ENCODE measurements around the gene NUP153. TPM values are rescaled to one million over a fixed set of nuclear protein-coding genes. Genes with fewer than 3 reads are reported as not detected.

NUP153 gene
- total RNA-seq: 39.8 and 50.3 TPM in 2 replicates

GRCh38 chr6:17706580-17707370 lies at the start of gene NUP153:
Gene NUP153 (minus strand): TSS chr6:17706925. CDS start chr6:17706387, 538 bp downstream.

GRCh38 chr6:17599877-17600526 lies 106.7 kb downstream of the NUP153 start, which contains the start of gene FAM8A1:
Gene FAM8A1 (plus strand): TSS chr6:17600302. CDS start chr6:17600410, 108 bp downstream.

Small RNAs within 50 kb of the gene (small RNA-seq; reads per million reads assigned to genes)
- gene RF00019: not detected
- 1.5 reads per million, percentile 72 among the genes with 10 or more reads in this experiment for gene RNA5SP204
- not detected for gene RNU6-190P
- not detected for gene SUMO2P13

Other genes with a start within 250 kb of the NUP153 start
- gene FAM8A1, start 106.6 kb downstream of the NUP153 start, total RNA-seq: 13.7 and 15.6 TPM in 2 replicates